Motor neuron (in vitro differentiated cells): Measurements from ENCODE around the gene G6PC2. TPM values are rescaled to one million over a fixed set of nuclear protein-coding genes. Genes with fewer than 3 reads are reported as not detected.

Experiments
- ATAC-seq, 8 experiments: fragments of 200-7000 bp; cut with Tn5 transposase; replicated peaks in 6 of 8; 2 replicates each; pipeline ENCODE4 v1.8.0; 2021; ENCODE audit warnings: mild to moderate bottlenecking in 8 of 8, moderate library complexity in 8 of 8
- H3K27ac ChIP-seq, 2 donors: fragments of 250-450 bp; sonication (Bioruptor Pico); 2 replicates each; pipeline ENCODE4 v1.9.0; 2021; ENCODE audit warnings: antibody characterized with exemption in 2 of 2, mild to moderate bottlenecking in 2 of 2, moderate library complexity in 1 of 2
- H3K4me1 ChIP-seq, 2 donors: fragments of 250-450 bp; sonication (Bioruptor Pico); replicated peaks in 1 of 2; 2 replicates each; pipeline ENCODE4 v1.6.1; 2021; ENCODE audit warnings: antibody characterized with exemption in 2 of 2, mild to moderate bottlenecking in 2 of 2, moderate library complexity in 1 of 2
- H3K4me3 ChIP-seq, 5 donors: fragments of 250-450 bp; sonication (Bioruptor Pico); 2 replicates each; pipeline ENCODE4 v1.9.0; 2021; ENCODE audit warnings: antibody characterized with exemption in 5 of 5, mild to moderate bottlenecking in 5 of 5, moderate library complexity in 4 of 5
- WGBS, 10 experiments: fragments of 450-650 bp; shearing (Covaris generic); methylation state at CpG; one replicate each; pipeline ENCODE4 v1.0.0; 2022; 5-methylcytosine and 5-hydroxymethylcytosine counted together
- in situ Hi-C, 9 experiments: fragments of 400-800 bp; cut with MboI; loops; one replicate each; pipeline ENCODE4 v1.15.0; 2021; ENCODE audit warnings: low sequenced_read_pairs in 9 of 9, low pct_unique_long_range_greater_than_20kb in 2 of 9; ENCODE audit not compliant: unreplicated experiment in 9 of 9
- total RNA-seq, 8 experiments: library from RNA; unstranded; fragments of 300-600 nt; gene quantifications; 2 replicates each; pipeline versions ENCODE4 v1.2.3 to v1.2.4, GENCODE V29; 2022

Gene G6PC2
- total RNA-seq, 8 experiments from 2014 or later: 0.07 to 0.66 (median 0.18) TPM; not detected in 4

DNA sequence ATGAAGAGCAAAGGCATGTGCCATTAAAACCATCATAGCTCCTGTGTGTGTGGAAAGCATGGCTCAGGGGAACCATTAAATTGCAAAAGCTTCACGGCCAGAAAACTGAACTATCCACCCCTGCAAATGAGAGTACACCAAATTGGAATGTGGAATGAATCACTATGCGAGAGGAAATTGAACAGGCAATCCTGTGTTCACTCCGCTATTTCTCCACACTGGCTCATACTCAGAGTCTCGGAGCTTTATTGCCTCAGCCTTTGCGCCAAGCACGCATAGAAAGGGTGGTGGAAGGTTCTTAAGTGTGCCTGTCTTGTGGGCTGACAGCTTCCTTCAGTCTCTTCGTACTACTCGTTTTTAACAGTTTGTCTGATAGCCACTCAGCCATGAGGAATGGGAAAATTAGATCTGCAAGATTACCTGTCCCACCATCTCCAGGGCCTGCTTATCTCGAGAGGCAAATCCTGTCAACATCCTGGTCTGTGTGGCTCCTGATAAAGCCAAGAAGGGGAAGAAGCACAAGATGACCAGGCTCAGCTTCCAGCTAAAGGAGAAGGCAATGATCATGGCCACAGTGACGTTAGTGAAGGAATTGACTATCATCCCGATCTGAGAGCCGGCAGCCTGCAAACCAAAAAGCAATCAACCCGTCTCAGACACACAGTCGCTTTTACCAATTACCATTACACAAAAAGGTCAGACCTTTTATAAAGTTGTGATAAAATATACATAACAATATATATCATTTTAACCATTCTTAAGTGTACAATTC is 34.9 kb downstream of the G6PC2 start:
- Histone ChIP-seq H3K27ac (no peak overlapping the region), H3K4me1 (no peaks in the 10 kb centered on the region), H3K4me3 (no peak overlapping the region)
- WGBS, 10 experiments: 55 to 97% (median 83%) methylated on average over 1 to 14 of the region's 14 CpGs; no CpG with 5 or more reads in 1 of the 10 experiments
- peak in 3 of 8 experiments; percentile 19 to 70 (median 42) for ATAC-seq
- in situ Hi-C loops: no loop called here

DNA sequence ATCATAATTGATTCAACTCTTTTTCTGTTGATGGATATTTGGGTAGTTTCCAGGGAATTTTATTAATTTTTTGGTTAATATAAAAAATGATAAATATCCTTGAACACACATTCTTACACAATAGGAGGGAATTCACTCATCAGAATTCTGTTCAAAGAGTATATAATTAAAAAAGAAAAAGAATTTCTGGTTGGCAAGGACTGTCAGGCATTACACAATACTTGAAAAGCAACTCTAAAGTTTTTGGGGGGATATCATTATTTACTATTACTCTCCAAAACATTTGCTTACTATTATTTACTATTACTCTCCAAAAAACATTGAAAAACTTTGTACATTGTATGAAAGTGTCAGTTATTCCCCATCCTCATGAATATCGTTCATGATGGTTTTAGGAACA is 38.0 kb downstream of the G6PC2 start:
- no peak overlapping the region for H3K4me3 ChIP-seq
- 0 to 100% (median 87%) methylated on average over 1 of the region's 1 CpG for WGBS, 10 experiments

DNA sequence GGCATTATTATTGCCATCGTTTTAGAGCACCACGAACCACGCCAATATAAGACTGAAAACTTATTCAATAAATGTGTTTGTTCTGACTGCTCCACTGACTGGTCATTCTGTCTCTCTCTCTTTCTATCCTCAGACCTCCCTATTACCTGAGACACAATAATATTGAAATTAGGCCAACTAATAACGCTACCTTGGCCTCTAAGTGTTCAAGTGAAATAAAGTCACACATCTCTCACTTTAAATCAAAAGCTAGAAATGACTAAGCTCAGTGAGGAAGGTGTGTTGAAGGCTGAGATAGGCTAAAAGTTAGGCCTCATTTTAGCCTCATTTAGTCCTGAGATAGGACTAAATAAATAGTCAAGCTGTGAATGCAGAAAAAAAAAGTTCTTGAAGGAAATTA is 38.8 kb downstream of the G6PC2 start:
- no peak for ATAC-seq
- in situ Hi-C loops: no loop called here
- no peak overlapping the region for H3K4me3 ChIP-seq

More for the DNA sequence above, 38.0 kb downstream of the G6PC2 start:
- Histone ChIP-seq H3K27ac (no peak overlapping the region), H3K4me1 (no peaks in the 10 kb centered on the region)
- in situ Hi-C loops: no loop called here
- no peak for ATAC-seq

DNA sequence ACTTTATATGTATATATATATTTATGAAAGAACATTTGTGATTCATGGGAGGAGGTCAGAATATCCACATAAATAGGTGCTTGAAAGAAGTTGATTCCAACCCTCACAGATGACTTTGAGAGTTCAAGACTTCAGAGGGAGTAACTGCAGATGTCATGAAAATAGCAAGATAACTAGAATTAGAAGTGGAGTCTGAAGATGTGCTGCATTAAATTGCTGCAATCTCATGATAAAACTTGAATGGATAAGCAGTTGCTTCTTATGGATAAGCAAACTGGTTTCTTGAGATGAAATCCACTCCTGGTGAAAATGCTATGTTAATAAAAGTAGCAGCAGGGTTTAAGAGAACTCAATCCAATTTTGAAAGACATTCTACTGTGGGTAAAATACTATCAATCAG is 40.2 kb downstream of the G6PC2 start:
- in situ Hi-C loops: no loop called here
- Histone ChIP-seq H3K4me3 (no peak overlapping the region), H3K4me1 (no peaks in the 10 kb centered on the region), H3K27ac (no peak overlapping the region)
- no peak for ATAC-seq

More for the DNA sequence above, 38.8 kb downstream of the G6PC2 start:
- no peak overlapping the region for H3K27ac ChIP-seq
- 58 to 100% (median 84%) methylated on average over 2 to 4 of the region's 4 CpGs; no CpG with 5 or more reads in 1 of the 10 experiments for WGBS, 10 experiments
- no peaks in the 10 kb centered on the region for H3K4me1 ChIP-seq

DNA sequence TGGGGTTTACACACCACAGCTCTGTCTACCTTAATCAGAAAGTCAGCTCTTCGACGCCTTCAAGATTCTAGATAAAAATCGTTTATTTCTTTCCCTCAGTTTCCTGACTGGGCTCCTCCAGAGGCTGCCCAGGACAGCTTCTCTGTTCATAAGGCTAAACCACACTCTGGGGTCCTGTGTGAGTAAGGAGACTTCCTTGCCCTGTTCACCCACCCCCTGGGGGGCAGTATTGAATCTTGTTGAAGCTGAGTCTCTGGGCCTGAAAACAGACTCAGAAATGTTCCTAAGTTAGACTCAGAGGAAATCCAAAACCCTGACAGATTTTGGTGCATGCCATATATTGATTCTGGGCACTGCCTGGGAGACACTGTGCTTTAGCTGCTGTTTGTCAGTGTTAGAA is 43.0 kb downstream of the G6PC2 start:
- in situ Hi-C loops: no loop called here
- Histone ChIP-seq H3K27ac (no peak overlapping the region), H3K4me1 (no peaks in the 10 kb centered on the region), H3K4me3 (no peak overlapping the region)
- WGBS, 10 experiments: 33 to 100% (median 65%) methylated on average over 2 to 3 of the region's 3 CpGs; no CpG with 5 or more reads in 4 of the 10 experiments
- ATAC-seq: no peak

- Histone ChIP-seq H3K27ac (no peak overlapping the region), H3K4me1 (no peaks in the 10 kb centered on the region), H3K4me3 (no peak overlapping the region)
- in situ Hi-C loops: no loop called here
- ATAC-seq: no peak
- 14 to 83% (median 60%) methylated on average over 1 to 4 of the region's 4 CpGs; no CpG with 5 or more reads in 1 of the 10 experiments for WGBS, 10 experiments
Measured at GRCh38 chr2:168945508-168945907, 44.4 kb downstream of the G6PC2 start.

DNA sequence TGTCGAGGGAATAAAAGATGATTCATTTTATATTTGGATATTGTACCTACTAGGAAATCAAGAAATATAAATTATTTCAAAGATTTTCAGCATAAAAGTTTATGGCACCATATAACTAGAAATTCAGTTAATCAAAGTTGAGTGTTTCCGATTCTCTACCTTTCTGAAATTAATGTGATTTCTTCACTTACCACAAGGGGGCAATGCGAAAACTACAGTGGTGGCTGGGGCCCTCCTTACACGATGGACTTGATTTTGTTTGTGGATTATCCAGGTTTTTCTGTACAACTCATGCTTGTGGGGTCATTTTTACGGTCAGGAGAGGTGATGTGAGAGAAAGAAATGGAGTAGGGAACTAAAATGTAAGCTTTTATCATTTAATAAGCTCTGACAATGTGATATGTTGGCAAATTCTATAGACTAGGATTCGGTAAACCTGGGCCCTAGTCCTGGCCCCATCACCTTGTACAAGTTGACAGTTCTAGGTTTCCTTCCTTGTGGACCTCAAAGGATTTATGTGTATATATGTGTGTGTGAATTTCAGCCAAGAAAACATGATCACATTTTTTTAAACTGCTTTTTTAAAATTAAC is 47.6 kb downstream of the G6PC2 start:
- Histone ChIP-seq H3K4me3 (no peak overlapping the region), H3K27ac (no peak overlapping the region), H3K4me1 (no peaks in the 10 kb centered on the region)
- WGBS, 10 experiments: 0 to 100% (median 62%) methylated on average over 1 to 6 of the region's 6 CpGs
- ATAC-seq: peak in 2 of 8 experiments; percentile 39 to 42
- in situ Hi-C loops: no loop called here

DNA sequence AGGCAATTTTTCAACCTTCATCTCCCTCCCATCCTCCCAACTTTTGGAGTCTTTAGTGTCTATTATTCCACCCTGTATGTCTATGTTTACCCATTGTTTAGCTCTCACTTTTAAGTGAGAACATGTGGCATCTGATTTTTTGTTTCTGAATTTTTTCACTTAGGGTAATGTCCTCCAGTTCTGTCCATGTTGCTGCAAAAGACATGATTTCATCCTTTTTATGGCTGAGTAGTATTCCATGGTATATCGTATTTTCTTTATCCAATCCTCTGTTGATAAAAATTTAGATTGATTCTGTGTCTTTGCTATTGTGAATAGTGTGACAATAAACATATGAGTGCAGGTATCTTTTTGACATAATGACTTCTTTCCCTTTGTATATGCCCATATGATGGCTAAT is 48.2 kb downstream of the G6PC2 start:
- ATAC-seq: no peak
- Histone ChIP-seq H3K27ac (no peak overlapping the region), H3K4me3 (no peak overlapping the region), H3K4me1 (no peaks in the 10 kb centered on the region)
- 0 to 100% (median 88%) methylated on average over 1 of the region's 1 CpG; no CpG with 5 or more reads in 2 of the 10 experiments for WGBS, 10 experiments
- in situ Hi-C loops: no loop called here

GRCh38 chr2:168951871-168952270 is 50.8 kb downstream of the G6PC2 start:
- WGBS, 10 experiments: 0 to 88% (median 60%) methylated on average over 1 of the region's 1 CpG; no CpG with 5 or more reads in 2 of the 10 experiments
- H3K4me3 ChIP-seq: no peak overlapping the region
- H3K27ac ChIP-seq: no peak overlapping the region
- no peak for ATAC-seq
- in situ Hi-C loops: loop anchor here in 2 of 9 experiments (25.0 kb wide), 2 partner anchors 135 to 185 kb away; no protein-coding TSS in a partner anchor
- H3K4me1 ChIP-seq: no peaks in the 10 kb centered on the region

GRCh38 chr2:168952424-168952823 is 51.3 kb downstream of the G6PC2 start:
- H3K27ac ChIP-seq: no peak overlapping the region
- in situ Hi-C loops: loop anchor here in 2 of 9 experiments (25.0 kb wide), 2 partner anchors 135 to 185 kb away; no protein-coding TSS in a partner anchor

DNA sequence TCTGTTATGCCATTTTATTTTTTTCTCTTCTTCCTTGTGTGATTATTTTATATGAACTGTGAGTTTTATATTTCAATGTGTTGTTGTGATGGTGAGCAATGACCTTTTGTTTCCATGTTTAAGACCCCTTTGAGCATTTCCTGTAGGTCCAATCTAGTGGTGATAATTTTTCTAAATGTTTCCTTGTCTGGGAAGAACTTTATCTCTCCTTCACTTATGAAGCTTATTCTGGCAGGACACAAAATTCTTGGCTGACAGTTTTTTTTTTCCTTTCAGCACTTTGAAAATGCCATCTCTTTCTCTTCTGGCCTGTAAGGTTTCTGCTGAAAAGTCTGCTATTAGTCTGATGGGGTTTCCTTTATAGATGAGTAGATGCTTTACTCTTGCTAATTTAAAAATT is 53.2 kb downstream of the G6PC2 start:
- Histone ChIP-seq H3K4me1 (peaks cover 0 to 7% of the 10 kb centered on the region in 2 donors), H3K4me3 (no peak overlapping the region), H3K27ac (no peak overlapping the region)
- no peak for ATAC-seq
- in situ Hi-C loops: loop anchor here in 2 of 9 experiments (25.0 kb wide), 2 partner anchors 133 to 183 kb away; no protein-coding TSS in a partner anchor

More at GRCh38 chr2:168952424-168952823, 51.3 kb downstream of the G6PC2 start:
- no peaks in the 10 kb centered on the region for H3K4me1 ChIP-seq
- H3K4me3 ChIP-seq: no peak overlapping the region
- ATAC-seq: no peak
- 0 to 100% (median 75%) methylated on average over 1 of the region's 1 CpG; no CpG with 5 or more reads in 1 of the 10 experiments for WGBS, 10 experiments

GRCh38 chr2:168955321-168955720 is 54.2 kb downstream of the G6PC2 start:
- 13 to 100% (median 69%) methylated on average over 1 to 4 of the region's 4 CpGs for WGBS, 10 experiments
- in situ Hi-C loops: loop anchor here in 2 of 9 experiments (25.0 kb wide), 2 partner anchors 132 to 182 kb away; no protein-coding TSS in a partner anchor

DNA sequence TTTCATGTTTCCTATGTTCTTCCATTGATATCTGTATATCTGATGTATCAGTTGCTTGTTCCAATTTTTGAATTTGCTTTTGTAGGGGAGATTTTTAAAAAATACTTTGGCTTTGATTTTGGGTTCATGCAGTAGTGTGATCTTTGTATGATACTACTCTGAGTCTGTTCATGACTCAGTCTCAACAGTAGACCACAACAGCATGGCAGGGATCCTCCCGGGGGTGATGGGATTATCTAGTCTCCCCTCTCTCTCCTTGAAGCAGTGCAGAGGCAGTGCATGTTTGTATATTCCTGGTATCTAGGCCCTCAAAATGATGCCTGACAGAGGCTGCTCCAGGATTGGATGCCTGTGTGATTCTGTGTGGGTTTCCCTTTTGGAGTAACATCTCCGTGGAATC is 55.3 kb downstream of the G6PC2 start:
- Histone ChIP-seq H3K27ac (no peak overlapping the region), H3K4me3 (no peak overlapping the region), H3K4me1 (peaks cover 0 to 7% of the 10 kb centered on the region in 2 donors)
- 0 to 94% (median 40%) methylated on average over 1 to 2 of the region's 2 CpGs; no CpG with 5 or more reads in 5 of the 10 experiments for WGBS, 10 experiments
- in situ Hi-C loops: loop anchor here in 2 of 9 experiments (25.0 kb wide), 2 partner anchors 131 to 181 kb away; no protein-coding TSS in a partner anchor
- no peak for ATAC-seq

More at GRCh38 chr2:168955321-168955720, 54.2 kb downstream of the G6PC2 start:
- Histone ChIP-seq H3K4me3 (no peak overlapping the region), H3K4me1 (peaks cover 0 to 7% of the 10 kb centered on the region in 2 donors), H3K27ac (no peak overlapping the region)
- no peak for ATAC-seq
